Measurements from ENCODE around the gene FAHD1.

The FAHD1 gene

GRCh38 chr16:1831186-1832075 is 4.4 kb downstream of the FAHD1 start:
- DNase-seq (ENCODE audit: extremely low spot score, insufficient read length, low read depth) (no peak), FAIRE-seq (no peak)

- no peak for DNase-seq (ENCODE audit: extremely low spot score, insufficient read length, low read depth)
- FAIRE-seq = no peak
These were observed 5.9 kb downstream of the FAHD1 start for GRCh38 chr16:1832838-1833454.

GRCh38 chr16:1834096-1834495 is 7.1 kb downstream of the FAHD1 start:
- DNase-seq (ENCODE audit: extremely low spot score, insufficient read length, low read depth) (no peak), FAIRE-seq (no peak)

- FAIRE-seq (no peak), DNase-seq (ENCODE audit: extremely low spot score, insufficient read length, low read depth) (no peak)
These were observed 12.5 kb downstream of the FAHD1 start for GRCh38 chr16:1839554-1839953.

- FAIRE-seq (no peak), DNase-seq (ENCODE audit: extremely low spot score, insufficient read length, low read depth) (no peak)
These were observed 19.0 kb downstream of the FAHD1 start for GRCh38 chr16:1845985-1846384.

- FAIRE-seq = no peak
These were observed 19.4 kb downstream of the FAHD1 start for GRCh38 chr16:1846416-1846815.

GRCh38 chr16:1850981-1851380 is 24.0 kb downstream of the FAHD1 start:
- FAIRE-seq = no peak
- no peak for DNase-seq (ENCODE audit: extremely low spot score, insufficient read length, low read depth)

More at GRCh38 chr16:1846416-1846815, 19.4 kb downstream of the FAHD1 start:
- no peak for DNase-seq (ENCODE audit: extremely low spot score, insufficient read length, low read depth)

- FAIRE-seq = no peak
- no peak for DNase-seq (ENCODE audit: extremely low spot score, insufficient read length, low read depth)
These were observed 24.8 kb downstream of the FAHD1 start for GRCh38 chr16:1851793-1852192.

- DNase-seq (ENCODE audit: extremely low spot score, insufficient read length, low read depth) = no peak
- FAIRE-seq = no peak
These were observed 30.6 kb downstream of the FAHD1 start for GRCh38 chr16:1857433-1858097.

GRCh38 chr16:1858189-1858865 is 31.3 kb downstream of the FAHD1 start:
- DNase-seq (ENCODE audit: extremely low spot score, insufficient read length, low read depth) (no peak), FAIRE-seq (no peak)

GRCh38 chr16:1859650-1860049 is 32.6 kb downstream of the FAHD1 start:
- DNase-seq (ENCODE audit: extremely low spot score, insufficient read length, low read depth) (no peak), FAIRE-seq (no peak)

GRCh38 chr16:1861730-1862129 is 34.7 kb downstream of the FAHD1 start:
- FAIRE-seq = no peak
- no peak for DNase-seq (ENCODE audit: extremely low spot score, insufficient read length, low read depth)

GRCh38 chr16:1862394-1862793 is 35.4 kb downstream of the FAHD1 start:
- FAIRE-seq = no peak

GRCh38 chr16:1863681-1864460 is 36.9 kb downstream of the FAHD1 start:
- no peak for DNase-seq (ENCODE audit: extremely low spot score, insufficient read length, low read depth)
- FAIRE-seq = peak; percentile 24

More at GRCh38 chr16:1862394-1862793, 35.4 kb downstream of the FAHD1 start:
- DNase-seq (ENCODE audit: extremely low spot score, insufficient read length, low read depth) = no peak

GRCh38 chr16:1865902-1866690 is 39.1 kb downstream of the FAHD1 start:
- no peak for DNase-seq (ENCODE audit: extremely low spot score, insufficient read length, low read depth)
- no peak for FAIRE-seq

GRCh38 chr16:1870365-1871082 is 43.5 kb downstream of the FAHD1 start:
- FAIRE-seq = no peak
- no peak for DNase-seq (ENCODE audit: extremely low spot score, insufficient read length, low read depth)

- no peak for FAIRE-seq
- DNase-seq (ENCODE audit: extremely low spot score, insufficient read length, low read depth) = no peak
These were observed 45.1 kb downstream of the FAHD1 start, which contains the start of gene MEIOB for GRCh38 chr16:1871974-1872635. Gene MEIOB (minus strand): TSS chr16:1872164. CDS start chr16:1868175, 3,989 bp downstream.

GRCh38 chr16:1874854-1875253 is 47.8 kb downstream of the FAHD1 start:
- no peak for FAIRE-seq

More at GRCh38 chr16:1874854-1875253, 47.8 kb downstream of the FAHD1 start:
- DNase-seq (ENCODE audit: extremely low spot score, insufficient read length, low read depth) = no peak

Data from GM18507 (cell line).